HG02970 (cell line): Measurements from ENCODE around the gene RACK1.
A peak's percentile ranks its signal among the peaks of the same experiment; 100 is the strongest.

Experiments
- ATAC-seq: cut with Tn5 transposase; IDR thresholded peaks from one replicate; pipeline ENCODE4 v1.9.1; 2021; ENCODE audit warnings: mild to moderate bottlenecking, moderate library complexity, moderate number of reproducible peaks; ENCODE audit not compliant: unreplicated experiment, low FRiP score

The RACK1 gene

GRCh38 chr5:181199881-181200638 lies 43.6 kb downstream of the RACK1 start:
- no peak for ATAC-seq

GRCh38 chr5:181198905-181199519 lies 44.7 kb downstream of the RACK1 start:
- ATAC-seq = peak; percentile 62

- no peak for ATAC-seq
Measured at GRCh38 chr5:181198106-181198685, 45.5 kb downstream of the RACK1 start.

- ATAC-seq = no peak
Measured at GRCh38 chr5:181197326-181197951, 46.3 kb downstream of the RACK1 start.

- ATAC-seq = no peak
Measured at GRCh38 chr5:181195249-181195761, 48.4 kb downstream of the RACK1 start.

- no peak for ATAC-seq
Measured at GRCh38 chr5:181194489-181195248, 49.0 kb downstream of the RACK1 start.

GRCh38 chr5:181193656-181194055 lies 50.0 kb downstream of the RACK1 start:
- ATAC-seq = no peak

GRCh38 chr5:181192337-181193046 lies 51.2 kb downstream of the RACK1 start:
- ATAC-seq = no peak

GRCh38 chr5:181191526-181192336 lies 52.0 kb downstream of the RACK1 start:
- ATAC-seq = peak; percentile 61

GRCh38 chr5:181190711-181191525 lies 52.8 kb downstream of the RACK1 start:
- peak; percentile 5 for ATAC-seq

- ATAC-seq = no peak
Measured at GRCh38 chr5:181189962-181190710, 53.6 kb downstream of the RACK1 start.

- ATAC-seq = no peak
Measured at GRCh38 chr5:181189363-181189961, 54.2 kb downstream of the RACK1 start.

GRCh38 chr5:181188700-181189362 lies 54.9 kb downstream of the RACK1 start:
- no peak for ATAC-seq

- ATAC-seq = no peak
Measured at GRCh38 chr5:181187500-181188213, 56.0 kb downstream of the RACK1 start.

GRCh38 chr5:181186986-181187499 lies 56.7 kb downstream of the RACK1 start:
- no peak for ATAC-seq
